Loucy (cell line): ENCODE data around the gene CDK1.
A peak's percentile ranks its signal among the peaks of the same experiment; 100 is the strongest.

Experiments used
- H2AFZ ChIP-seq: fragments of 200-600 bp; sonication (generic); 2 replicates; pipeline ENCODE4 v1.6.0; 2016; ENCODE audit warnings: antibody characterized with exemption, mild to moderate bottlenecking, low read length, moderate library complexity
- H3F3A ChIP-seq: fragments of 200-600 bp; 2 replicates; pipeline ENCODE4 v1.6.0; 2016; ENCODE audit warnings: antibody characterized with exemption, low read depth, mild to moderate bottlenecking
- H3K27me3 ChIP-seq: fragments of 200-600 bp; sonication (generic); 2 replicates; pipeline ENCODE4 v1.6.1; 2014; ENCODE audit warnings: low read length, mild to moderate bottlenecking; ENCODE audit not compliant: insufficient read depth, poor library complexity, severe bottlenecking
- H3K36me3 ChIP-seq: fragments of 200-600 bp; sonication (generic); 2 replicates; pipeline ENCODE4 v1.6.1; 2016; ENCODE audit warnings: low read length; ENCODE audit not compliant: insufficient read depth
- H3K4me1 ChIP-seq: fragments of 200-600 bp; sonication (generic); 2 replicates; pipeline ENCODE4 v1.5.1; 2014; ENCODE audit warnings: low read length, mild to moderate bottlenecking; ENCODE audit not compliant: insufficient read depth, poor library complexity, severe bottlenecking
- H3K4me2 ChIP-seq: fragments of 200-600 bp; sonication (generic); 2 replicates; pipeline ENCODE4 v1.6.0; 2014; ENCODE audit warnings: antibody characterized with exemption, low read length, low read depth, mild to moderate bottlenecking; ENCODE audit not compliant: poor library complexity, severe bottlenecking
- H3K4me3 ChIP-seq: fragments of 200-600 bp; sonication (generic); 2 replicates; pipeline ENCODE4 v1.5.1; 2014; ENCODE audit warnings: low read length, mild to moderate bottlenecking, mixed read lengths; ENCODE audit not compliant: poor library complexity, severe bottlenecking
- H3K79me2 ChIP-seq: fragments of 200-600 bp; sonication (generic); 2 replicates; pipeline ENCODE4 v1.6.1; 2014; ENCODE audit warnings: low read length; ENCODE audit not compliant: insufficient read depth
- H3K9ac ChIP-seq: fragments of 200-600 bp; sonication (generic); 2 replicates; pipeline ENCODE4 v1.6.0; 2014; ENCODE audit warnings: mild to moderate bottlenecking, low read depth, low read length, moderate library complexity; ENCODE audit not compliant: poor library complexity, severe bottlenecking
- H3K9me2 ChIP-seq: fragments of 200-600 bp; sonication (generic); replicated peaks from 2 replicates; pipeline ENCODE4 v1.6.1; 2016; ENCODE audit warnings: low read depth, low read length, mixed read lengths
- H3K9me3 ChIP-seq: fragments of 200-600 bp; sonication (generic); 2 replicates; pipeline ENCODE4 v1.6.1; 2014; ENCODE audit warnings: mild to moderate bottlenecking, antibody characterized with exemption, low read length, low read depth; ENCODE audit not compliant: insufficient read depth
- H4K20me1 ChIP-seq: fragments of 200-600 bp; sonication (generic); 2 replicates; pipeline ENCODE4 v1.6.0; 2014; ENCODE audit warnings: antibody characterized with exemption, low read length, mild to moderate bottlenecking; ENCODE audit not compliant: insufficient read depth, poor library complexity, severe bottlenecking
- CTCF ChIP-seq: fragments of 200-600 bp; sonication (generic); conservative IDR thresholded peaks from 2 replicates; pipeline ENCODE4 v1.5.1; 2014; ENCODE audit warnings: mild to moderate bottlenecking, antibody characterized with exemption, low read length
- EZH2phosphoT487 ChIP-seq: fragments of 200-600 bp; IDR thresholded peaks from 2 replicates; pipeline ENCODE4 v1.6.1; 2018; ENCODE audit warnings: antibody characterized with exemption, mild to moderate bottlenecking, moderate library complexity, borderline replicate concordance

The CDK1 gene

GRCh38 chr10:60777696-60778213 is 523 bp upstream of the CDK1 start:
- H3K4me1 ChIP-seq, result peaks cover 20% of the 10 kb centered on the region
- TF ChIP-seq EZH2phosphoT487, result no peak
- TF ChIP-seq CTCF, result no peak
- peak overlapping the region; percentile 99 for H3K9ac ChIP-seq
- H3F3A ChIP-seq, result no peaks in the 10 kb centered on the region
- no peaks in the 10 kb centered on the region for H3K9me2 ChIP-seq
- peak overlapping the region; percentile 44 for H3K4me2 ChIP-seq
- H3K9me3 ChIP-seq, result no peaks in the 10 kb centered on the region
- H3K79me2 ChIP-seq, result peaks cover 46% of the 10 kb centered on the region
- H3K4me3 ChIP-seq, result peak overlapping the region; percentile 95
- H4K20me1 ChIP-seq, result peaks cover 40% of the 10 kb centered on the region
- peaks cover 7% of the 10 kb centered on the region; the same call in 1 of the 2 replicates for H3K36me3 ChIP-seq
- H2AFZ ChIP-seq, result peak overlapping the region; percentile 87
- H3K27me3 ChIP-seq, result peaks cover 9% of the 10 kb centered on the region

GRCh38 chr10:60778971-60779796 is 906 bp downstream of the CDK1 start:
- H3K4me1 ChIP-seq, result peaks cover 32% of the 10 kb centered on the region
- TF ChIP-seq EZH2phosphoT487 (no peak), CTCF (no peak)
- H3K36me3 ChIP-seq, result peaks cover 20% of the 10 kb centered on the region; the same call in 1 of the 2 replicates
- peak overlapping the region; percentile 95 for H3K4me3 ChIP-seq
- H3K9me3 ChIP-seq, result no peaks in the 10 kb centered on the region
- H3K9me2 ChIP-seq, result no peaks in the 10 kb centered on the region
- peaks cover 9% of the 10 kb centered on the region for H3K27me3 ChIP-seq
- H4K20me1 ChIP-seq, result peaks cover 53% of the 10 kb centered on the region
- H3K9ac ChIP-seq, result peak overlapping the region; percentile 99
- peak overlapping the region; percentile 98 for H3K4me2 ChIP-seq
- peak overlapping the region; percentile 41 for H2AFZ ChIP-seq
- H3F3A ChIP-seq, result no peaks in the 10 kb centered on the region
- peaks cover 60% of the 10 kb centered on the region for H3K79me2 ChIP-seq

GRCh38 chr10:60781661-60782060 is 3.4 kb downstream of the CDK1 start:
- Histone ChIP-seq H3K9ac (peak overlapping the region; percentile 99), H3K27me3 (peaks cover 9% of the 10 kb centered on the region), H3K9me3 (no peaks in the 10 kb centered on the region), H4K20me1 (peaks cover 76% of the 10 kb centered on the region), H3K79me2 (peaks cover 85% of the 10 kb centered on the region), H3K36me3 (peaks cover 42% of the 10 kb centered on the region; the same call in 1 of the 2 replicates), H3F3A (no peaks in the 10 kb centered on the region), H3K4me2 (peak overlapping the region; percentile 98), H3K4me3 (peak overlapping the region; percentile 95), H2AFZ (no peak overlapping the region), H3K9me2 (no peaks in the 10 kb centered on the region), H3K4me1 (peaks cover 52% of the 10 kb centered on the region)
- TF ChIP-seq EZH2phosphoT487, result no peak
- TF ChIP-seq CTCF, result no peak
